Mammary epithelial cell (primary cell): ENCODE data around the gene CMTM3.

Experiments
- EZH2 ChIP-seq: IDR thresholded peaks from 2 replicates; pipeline ENCODE4 v1.6.1; 2012; ENCODE audit warnings: low read length, inconsistent platforms, borderline replicate concordance
- TF ChIP-seq, protein P1 (sequence below), 2 donors: IDR thresholded peaks in 1 of 2; conservative IDR thresholded peaks in 1 of 2; 2 replicates each; pipeline ENCODE4 v1.5.1; 2011 to 2012; ENCODE audit warnings: inconsistent platforms in 2 of 2, low read length in 2 of 2, mild to moderate bottlenecking in 2 of 2, control low read depth in 1 of 2, low read depth in 1 of 2; ENCODE audit not compliant: insufficient read depth in 1 of 2; ENCODE audit errors: extremely low read depth in 1 of 2

DNA sequence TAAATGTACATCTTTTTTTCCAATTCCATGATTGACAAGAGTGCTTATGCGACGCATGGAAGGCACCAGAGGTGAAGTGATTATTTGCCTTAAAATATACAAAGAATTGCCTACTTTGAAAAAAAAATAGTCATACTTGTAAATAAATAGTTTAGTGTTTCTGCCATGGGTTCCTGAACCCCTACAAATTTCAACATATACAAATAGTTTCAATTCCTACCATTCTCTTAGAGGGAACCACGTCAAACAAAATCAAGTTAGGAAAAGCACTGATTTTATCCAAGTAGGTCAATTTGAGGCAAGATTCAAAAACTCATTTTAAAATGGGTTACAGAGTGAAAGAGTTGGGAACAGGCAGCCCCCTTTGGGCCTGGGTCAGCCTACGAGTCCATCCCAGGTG is 11.7 kb downstream of the CMTM3 start:
- TF ChIP-seq, protein P1, sequence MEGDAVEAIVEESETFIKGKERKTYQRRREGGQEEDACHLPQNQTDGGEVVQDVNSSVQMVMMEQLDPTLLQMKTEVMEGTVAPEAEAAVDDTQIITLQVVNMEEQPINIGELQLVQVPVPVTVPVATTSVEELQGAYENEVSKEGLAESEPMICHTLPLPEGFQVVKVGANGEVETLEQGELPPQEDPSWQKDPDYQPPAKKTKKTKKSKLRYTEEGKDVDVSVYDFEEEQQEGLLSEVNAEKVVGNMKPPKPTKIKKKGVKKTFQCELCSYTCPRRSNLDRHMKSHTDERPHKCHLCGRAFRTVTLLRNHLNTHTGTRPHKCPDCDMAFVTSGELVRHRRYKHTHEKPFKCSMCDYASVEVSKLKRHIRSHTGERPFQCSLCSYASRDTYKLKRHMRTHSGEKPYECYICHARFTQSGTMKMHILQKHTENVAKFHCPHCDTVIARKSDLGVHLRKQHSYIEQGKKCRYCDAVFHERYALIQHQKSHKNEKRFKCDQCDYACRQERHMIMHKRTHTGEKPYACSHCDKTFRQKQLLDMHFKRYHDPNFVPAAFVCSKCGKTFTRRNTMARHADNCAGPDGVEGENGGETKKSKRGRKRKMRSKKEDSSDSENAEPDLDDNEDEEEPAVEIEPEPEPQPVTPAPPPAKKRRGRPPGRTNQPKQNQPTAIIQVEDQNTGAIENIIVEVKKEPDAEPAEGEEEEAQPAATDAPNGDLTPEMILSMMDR (conservative IDR thresholded peaks at IDR 0.05 in 1 of 2, IDR thresholded peaks at IDR 0.05 in 1 of 2; ENCODE audit: extremely low read depth in 1 of 2, insufficient read depth in 1 of 2, low read depth in 1 of 2, low read length in 2 of 2): no peak
- TF ChIP-seq EZH2: no peak
